Measurements from ENCODE around the gene BCKDHB.

Gene BCKDHB

GRCh38 chr6:80091506-80091905 is 15.0 kb upstream of the BCKDHB start:
- no peak overlapping the region for H3K4me2 ChIP-seq (ENCODE audit: low read length)

GRCh38 chr6:80094017-80094416 is 12.5 kb upstream of the BCKDHB start:
- Histone ChIP-seq H2AK5ac (ENCODE audit: low read length) (no peak overlapping the region), H3K4me3 (ENCODE audit: low read length) (no peak overlapping the region), H3K79me2 (ENCODE audit: control insufficient read depth, insufficient read depth, low read length) (no peaks in the 10 kb centered on the region), H3K36me3 (ENCODE audit: control insufficient read depth, insufficient read depth, low read length) (no peaks in the 10 kb centered on the region), H3K27me3 (ENCODE audit: insufficient read depth, low read length, poor library complexity) (no peaks in the 10 kb centered on the region), H3K4me2 (ENCODE audit: low read length) (no peak overlapping the region), H3K9ac (ENCODE audit: low read length) (no peak overlapping the region), H2BK5ac (ENCODE audit: low read length) (no peak overlapping the region), H3K23ac (ENCODE audit: low read length) (no peak overlapping the region), H4K8ac (ENCODE audit: low read depth, low read length) (no peak overlapping the region), H3K27ac (ENCODE audit: low read depth, low read length) (no peak overlapping the region), H4K5ac (ENCODE audit: low read length) (no peak overlapping the region), H3K79me1 (ENCODE audit: low read length) (no peaks in the 10 kb centered on the region), H3K56ac (ENCODE audit: low read length) (no peak overlapping the region), H3K4me1 (ENCODE audit: control insufficient read depth, low read depth, low read length) (no peaks in the 10 kb centered on the region), H2BK120ac (ENCODE audit: low read depth, low read length) (no peak overlapping the region), H3K18ac (ENCODE audit: low read length) (no peak overlapping the region), H3K4ac (ENCODE audit: low read depth, low read length) (no peak overlapping the region), H2BK15ac (replicated peaks; ENCODE audit: low read depth) (no peak overlapping the region)
- WGBS (ENCODE audit: extremely low coverage, insufficient coverage, low lambda C conversion rate), result no CpG with 5 or more reads among the region's 2 CpGs
- peak; percentile 6 for DNase-seq

More at GRCh38 chr6:80091506-80091905, 15.0 kb upstream of the BCKDHB start:
- Histone ChIP-seq H2BK15ac (replicated peaks; ENCODE audit: low read depth) (no peak overlapping the region), H3K36me3 (ENCODE audit: control insufficient read depth, insufficient read depth, low read length) (no peaks in the 10 kb centered on the region), H3K9ac (ENCODE audit: low read length) (no peak overlapping the region), H4K5ac (ENCODE audit: low read length) (no peak overlapping the region), H2AK5ac (ENCODE audit: low read length) (no peak overlapping the region), H3K23ac (ENCODE audit: low read length) (no peak overlapping the region), H4K8ac (ENCODE audit: low read depth, low read length) (no peak overlapping the region), H3K4me3 (ENCODE audit: low read length) (no peak overlapping the region), H3K27me3 (ENCODE audit: insufficient read depth, low read length, poor library complexity) (no peaks in the 10 kb centered on the region), H3K18ac (ENCODE audit: low read length) (no peak overlapping the region), H2BK5ac (ENCODE audit: low read length) (no peak overlapping the region), H3K27ac (ENCODE audit: low read depth, low read length) (no peak overlapping the region), H3K79me2 (ENCODE audit: control insufficient read depth, insufficient read depth, low read length) (no peaks in the 10 kb centered on the region), H3K56ac (ENCODE audit: low read length) (no peak overlapping the region), H2BK120ac (ENCODE audit: low read depth, low read length) (no peak overlapping the region), H3K79me1 (ENCODE audit: low read length) (no peaks in the 10 kb centered on the region), H3K4ac (ENCODE audit: low read depth, low read length) (no peak overlapping the region), H3K4me1 (ENCODE audit: control insufficient read depth, low read depth, low read length) (no peaks in the 10 kb centered on the region)
- DNase-seq, result no peak

GRCh38 chr6:80095600-80095999 is 10.9 kb upstream of the BCKDHB start:
- Histone ChIP-seq H2BK120ac (ENCODE audit: low read depth, low read length) (no peak overlapping the region), H3K27me3 (ENCODE audit: insufficient read depth, low read length, poor library complexity) (no peaks in the 10 kb centered on the region), H4K8ac (ENCODE audit: low read depth, low read length) (no peak overlapping the region), H3K4me2 (ENCODE audit: low read length) (no peak overlapping the region), H3K56ac (ENCODE audit: low read length) (no peak overlapping the region), H3K4ac (ENCODE audit: low read depth, low read length) (no peak overlapping the region), H2BK5ac (ENCODE audit: low read length) (no peak overlapping the region), H3K4me1 (ENCODE audit: control insufficient read depth, low read depth, low read length) (no peaks in the 10 kb centered on the region), H2BK15ac (replicated peaks; ENCODE audit: low read depth) (no peak overlapping the region), H3K36me3 (ENCODE audit: control insufficient read depth, insufficient read depth, low read length) (no peaks in the 10 kb centered on the region), H3K18ac (ENCODE audit: low read length) (no peak overlapping the region), H3K79me1 (ENCODE audit: low read length) (no peaks in the 10 kb centered on the region), H3K9ac (ENCODE audit: low read length) (no peak overlapping the region), H3K27ac (ENCODE audit: low read depth, low read length) (no peak overlapping the region), H3K4me3 (ENCODE audit: low read length) (no peak overlapping the region), H3K79me2 (ENCODE audit: control insufficient read depth, insufficient read depth, low read length) (no peaks in the 10 kb centered on the region), H2AK5ac (ENCODE audit: low read length) (no peak overlapping the region), H4K5ac (ENCODE audit: low read length) (no peak overlapping the region), H3K23ac (ENCODE audit: low read length) (no peak overlapping the region)
- DNase-seq, result no peak
- no CpG with 5 or more reads among the region's 3 CpGs for WGBS (ENCODE audit: extremely low coverage, insufficient coverage, low lambda C conversion rate)

- no peak overlapping the region for H3K56ac ChIP-seq (ENCODE audit: low read length)
- no peak overlapping the region for H3K18ac ChIP-seq (ENCODE audit: low read length)
- H3K9ac ChIP-seq (ENCODE audit: low read length), result no peak overlapping the region
- H2BK5ac ChIP-seq (ENCODE audit: low read length), result no peak overlapping the region
- no peaks in the 10 kb centered on the region for H3K4me1 ChIP-seq (ENCODE audit: control insufficient read depth, low read depth, low read length)
- no peak overlapping the region for H2AK5ac ChIP-seq (ENCODE audit: low read length)
- H3K36me3 ChIP-seq (ENCODE audit: control insufficient read depth, insufficient read depth, low read length), result no peaks in the 10 kb centered on the region
- no peak overlapping the region for H4K5ac ChIP-seq (ENCODE audit: low read length)
- H3K79me2 ChIP-seq (ENCODE audit: control insufficient read depth, insufficient read depth, low read length), result no peaks in the 10 kb centered on the region
- no peak overlapping the region for H2BK120ac ChIP-seq (ENCODE audit: low read depth, low read length)
- H2BK15ac ChIP-seq (replicated peaks; ENCODE audit: low read depth), result no peak overlapping the region
- H3K23ac ChIP-seq (ENCODE audit: low read length), result no peak overlapping the region
- no peak overlapping the region for H4K8ac ChIP-seq (ENCODE audit: low read depth, low read length)
- H3K79me1 ChIP-seq (ENCODE audit: low read length), result no peaks in the 10 kb centered on the region
- H3K27ac ChIP-seq (ENCODE audit: low read depth, low read length), result no peak overlapping the region
- no peak overlapping the region for H3K4me2 ChIP-seq (ENCODE audit: low read length)
- H3K27me3 ChIP-seq (ENCODE audit: insufficient read depth, low read length, poor library complexity), result no peaks in the 10 kb centered on the region
- no peak overlapping the region for H3K4me3 ChIP-seq (ENCODE audit: low read length)
- DNase-seq, result no peak
- H3K4ac ChIP-seq (ENCODE audit: low read depth, low read length), result no peak overlapping the region
Measured at GRCh38 chr6:80098392-80098791, 8.1 kb upstream of the BCKDHB start.

GRCh38 chr6:80104520-80104919 is 2.0 kb upstream of the BCKDHB start:
- H3K4me1 ChIP-seq (ENCODE audit: control insufficient read depth, low read depth, low read length), result no peaks in the 10 kb centered on the region
- no peak overlapping the region for H2BK120ac ChIP-seq (ENCODE audit: low read depth, low read length)
- H3K18ac ChIP-seq (ENCODE audit: low read length), result no peak overlapping the region
- H2AK5ac ChIP-seq (ENCODE audit: low read length), result no peak overlapping the region
- H2BK15ac ChIP-seq (replicated peaks; ENCODE audit: low read depth), result no peak overlapping the region
- no peak overlapping the region for H3K4me2 ChIP-seq (ENCODE audit: low read length)
- H3K79me2 ChIP-seq (ENCODE audit: control insufficient read depth, insufficient read depth, low read length), result no peaks in the 10 kb centered on the region
- no peak overlapping the region for H3K9ac ChIP-seq (ENCODE audit: low read length)
- no peaks in the 10 kb centered on the region for H3K27me3 ChIP-seq (ENCODE audit: insufficient read depth, low read length, poor library complexity)
- H2BK5ac ChIP-seq (ENCODE audit: low read length), result no peak overlapping the region
- H3K4ac ChIP-seq (ENCODE audit: low read depth, low read length), result no peak overlapping the region
- H4K5ac ChIP-seq (ENCODE audit: low read length), result no peak overlapping the region
- H3K27ac ChIP-seq (ENCODE audit: low read depth, low read length), result no peak overlapping the region
- no peak overlapping the region for H3K23ac ChIP-seq (ENCODE audit: low read length)
- H3K79me1 ChIP-seq (ENCODE audit: low read length), result peaks cover 2% of the 10 kb centered on the region
- no peak for DNase-seq
- H4K8ac ChIP-seq (ENCODE audit: low read depth, low read length), result no peak overlapping the region
- no peaks in the 10 kb centered on the region for H3K36me3 ChIP-seq (ENCODE audit: control insufficient read depth, insufficient read depth, low read length)
- H3K56ac ChIP-seq (ENCODE audit: low read length), result no peak overlapping the region
- no peak overlapping the region for H3K4me3 ChIP-seq (ENCODE audit: low read length)

GRCh38 chr6:80105972-80106417 is 476 bp upstream of the BCKDHB start:
- no peak overlapping the region for H3K27ac ChIP-seq (ENCODE audit: low read depth, low read length)

More at GRCh38 chr6:80105972-80106417, 476 bp upstream of the BCKDHB start:
- Histone ChIP-seq H3K23ac (ENCODE audit: low read length) (no peak overlapping the region), H2BK120ac (ENCODE audit: low read depth, low read length) (no peak overlapping the region), H3K18ac (ENCODE audit: low read length) (no peak overlapping the region), H3K79me1 (ENCODE audit: low read length) (peaks cover 2% of the 10 kb centered on the region), H3K56ac (ENCODE audit: low read length) (peak overlapping the region; percentile 25), H2BK5ac (ENCODE audit: low read length) (no peak overlapping the region), H4K8ac (ENCODE audit: low read depth, low read length) (no peak overlapping the region), H2BK15ac (replicated peaks; ENCODE audit: low read depth) (no peak overlapping the region), H3K4me2 (ENCODE audit: low read length) (peak overlapping the region; percentile 14), H2AK5ac (ENCODE audit: low read length) (no peak overlapping the region), H3K36me3 (ENCODE audit: control insufficient read depth, insufficient read depth, low read length) (no peaks in the 10 kb centered on the region), H4K5ac (ENCODE audit: low read length) (no peak overlapping the region), H3K27me3 (ENCODE audit: insufficient read depth, low read length, poor library complexity) (no peaks in the 10 kb centered on the region), H3K4ac (ENCODE audit: low read depth, low read length) (no peak overlapping the region), H3K4me1 (ENCODE audit: control insufficient read depth, low read depth, low read length) (no peaks in the 10 kb centered on the region), H3K4me3 (ENCODE audit: low read length) (no peak overlapping the region), H3K9ac (ENCODE audit: low read length) (peak overlapping the region; percentile 61), H3K79me2 (ENCODE audit: control insufficient read depth, insufficient read depth, low read length) (no peaks in the 10 kb centered on the region)
- DNase-seq, result no peak
- WGBS (ENCODE audit: extremely low coverage, insufficient coverage, low lambda C conversion rate), result no CpG with 5 or more reads among the region's 6 CpGs

All from mesendoderm (in vitro differentiated cells).